Ovary (tissue), 9 donors: Measurements from ENCODE around the gene ZSWIM6. TPM values are rescaled to one million over a fixed set of nuclear protein-coding genes. Genes with fewer than 3 reads are reported as not detected.

Source experiments
- DNase-seq, 5 donors: peaks; one replicate each; pipeline ENCODE4 v3.0.0-alpha.2; 2019 to 2020
- H3K27ac ChIP-seq, 2 donors: fragments of 200-600 bp; one replicate each; pipeline versions ENCODE4 v1.5.1 to v1.8.0; 2019 to 2022
- H3K27me3 ChIP-seq: fragments of 200-600 bp; one replicate; pipeline ENCODE4 v1.8.0; 2022
- H3K36me3 ChIP-seq: fragments of 200-600 bp; sonication (generic); one replicate; pipeline ENCODE4 v1.5.1; 2019
- H3K4me1 ChIP-seq: one replicate; pipeline ENCODE4 v1.8.1; 2013; ENCODE audit warnings: mild to moderate bottlenecking, moderate library complexity; ENCODE audit not compliant: insufficient read depth
- H3K4me3 ChIP-seq: fragments of 200-600 bp; sonication (generic); one replicate; pipeline ENCODE4 v1.5.1; 2017
- H3K9me3 ChIP-seq, 2 donors: fragments of 200-600 bp in 1 of 2; sonication (generic) in 1 of 2; one replicate each; pipeline versions ENCODE4 v1.5.1 to v1.8.1; 2013 to 2019; ENCODE audit warnings: mild to moderate bottlenecking in 1 of 2, moderate library complexity in 1 of 2
- CTCF ChIP-seq, 3 donors: fragments of 450-650 bp in 2 of 3; fragments of 200-600 bp in 1 of 3; IDR thresholded peaks; one replicate each; pipeline versions ENCODE4 v1.5.1 to v1.8.0; 2016 to 2022; ENCODE audit warnings: antibody characterized with exemption in 3 of 3, mild to moderate bottlenecking in 1 of 3
- EP300 ChIP-seq: sonication (generic); formaldehyde crosslinking; IDR thresholded peaks from one replicate; pipeline ENCODE4 v1.6.1; 2017; ENCODE audit warnings: antibody characterized with exemption
- POLR2A ChIP-seq: fragments of 450-650 bp; IDR thresholded peaks from one replicate; pipeline ENCODE4 v1.6.1; 2017; ENCODE audit warnings: antibody characterized with exemption, mild to moderate bottlenecking, moderate library complexity
- WGBS, 3 donors: extraction: QIAGEN DNeasy Blood & Tissue Kit in 1 of 3; methylation state at CpG; one replicate each; pipeline versions ENCODE4 v1.1.5 to v1.1.7; 2013 to 2017; 5-methylcytosine and 5-hydroxymethylcytosine counted together
- intact Hi-C, 4 donors: fragments of 100-400 bp; cut with DNase I; formaldehyde crosslinking; loops; one replicate each; pipeline versions ENCODE4 v1.11.0 to v1.15.1; 2022 to 2023
- polyA plus RNA-seq, 2 donors: library from polyadenylated mRNA; stranded (reverse); fragments of 200-250 nt in 1 of 2; fragments of 350-450 nt in 1 of 2; fragmentation: Illumina TruSeq in 1 of 2; extraction: RNeasy Lipid Tissue Mini Kit (QIAGEN cat#74804) in 1 of 2; gene quantifications; one replicate each; pipeline ENCODE4 v1.2.3, GENCODE V29; 2013 to 2014
- total RNA-seq, 7 donors: library from RNA; depleted of rRNA in 2 of 7; stranded (reverse); fragments of >200 nt in 2 of 7; fragmentation: NEBNext Ultra II Directional in 3 of 7; extraction: Animal tissue kit (Norgen Biotek cat#: 25700) in 3 of 7; gene quantifications; one replicate each; pipeline versions ENCODE4 v1.1.0 to v1.2.4, GENCODE V29; 2016 to 2023
- donor health status: DM: no; HTN: no; CAD: no; lungs with moderate emphysema.
- donor health status: DM: no; HTN: no; CAD: no.
- donor health status: Bipolar disorder and iron deficiency.
- donor health status: DM: yes; HTN: yes; CAD: no.
- donor health status: DM: no; HTN: no; CAD: no.
- donor health status: DM: yes; HTN: yes; CAD: no.

ZSWIM6 gene
- total and polyA plus RNA-seq, 9 donors: 4.1 to 15.3 (median 10.6) TPM

DNA sequence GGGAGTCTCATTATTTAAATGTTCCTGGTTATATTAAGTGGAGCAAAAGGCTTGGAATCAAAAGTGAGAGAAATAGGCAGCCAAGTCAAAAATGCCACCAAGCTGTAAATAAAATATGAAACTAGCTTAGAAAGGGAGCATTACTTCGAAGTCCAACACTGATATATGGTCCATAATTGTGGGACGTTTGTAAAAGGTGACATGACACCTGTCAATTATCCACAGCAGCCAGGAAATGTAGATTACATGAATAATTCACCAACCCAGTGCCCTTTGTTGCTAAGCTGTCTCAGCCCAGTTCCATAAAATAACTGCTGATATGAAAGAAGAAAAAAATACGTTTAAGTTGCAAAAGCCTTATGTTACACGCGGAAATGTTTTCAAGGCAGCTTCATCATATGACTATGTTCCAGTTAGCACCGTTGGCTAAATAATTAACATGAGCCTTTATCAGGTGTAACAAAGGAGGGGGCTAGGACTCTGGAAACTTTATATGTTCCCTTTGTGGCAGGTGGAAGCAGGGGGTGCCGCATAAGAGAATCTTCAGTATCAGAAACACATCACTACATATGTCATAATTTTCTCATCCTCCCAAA is 39.9 kb upstream of the ZSWIM6 start:
- Histone ChIP-seq H3K27ac (no peak overlapping the region), H3K4me1 (peaks cover 4% of the 10 kb centered on the region), H3K4me3 (no peak overlapping the region), H3K27me3 (no peaks in the 10 kb centered on the region), H3K9me3 (no peaks in the 10 kb centered on the region), H3K36me3 (no peaks in the 10 kb centered on the region)
- no peak for TF ChIP-seq CTCF (IDR thresholded peaks at IDR 0.05)
- TF ChIP-seq POLR2A: no peak
- no peak for TF ChIP-seq EP300
- 78 to 82% (median 82%) methylated on average over 7 of the region's 7 CpGs for WGBS, 3 donors
- intact Hi-C loops: no loop called here
- DNase-seq: no peak

GRCh38 chr5:61293071-61293470 is 39.0 kb upstream of the ZSWIM6 start:
- intact Hi-C loops: no loop called here
- DNase-seq: no peak
- H3K9me3 ChIP-seq: no peaks in the 10 kb centered on the region
- WGBS, 3 donors: 83 to 92% (median 88%) methylated on average over 4 of the region's 4 CpGs
- TF ChIP-seq EP300: no peak
- no peak for TF ChIP-seq POLR2A
- TF ChIP-seq CTCF (IDR thresholded peaks at IDR 0.05): no peak
- H3K27me3 ChIP-seq: no peaks in the 10 kb centered on the region
- no peak overlapping the region for H3K4me3 ChIP-seq
- no peak overlapping the region for H3K27ac ChIP-seq
- no peaks in the 10 kb centered on the region for H3K36me3 ChIP-seq
- peaks cover 4% of the 10 kb centered on the region for H3K4me1 ChIP-seq

DNA sequence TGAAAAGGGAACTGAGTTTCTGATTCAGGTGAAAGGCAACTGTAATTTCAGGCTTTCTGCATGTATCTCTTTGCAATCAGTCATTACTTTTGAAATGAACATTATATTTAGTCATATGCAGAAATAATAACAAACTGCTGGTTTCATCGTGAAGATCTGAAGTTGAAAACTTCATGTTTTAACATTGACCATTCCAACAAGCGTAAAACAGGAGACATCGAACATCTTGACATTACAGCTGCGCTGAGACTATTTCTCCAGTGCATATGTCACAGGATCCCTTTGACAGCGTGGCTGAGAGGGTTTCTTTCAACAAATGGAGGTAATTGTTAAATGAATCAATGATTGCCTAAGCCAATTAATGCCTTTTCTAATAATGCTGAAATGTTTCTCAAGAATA is 38.2 kb upstream of the ZSWIM6 start:
- DNase-seq: no peak
- H3K27me3 ChIP-seq: no peaks in the 10 kb centered on the region
- no peak overlapping the region for H3K4me3 ChIP-seq
- no peak overlapping the region for H3K27ac ChIP-seq
- intact Hi-C loops: no loop called here
- 94 to 97% (median 94%) methylated on average over 5 of the region's 5 CpGs for WGBS, 3 donors
- no peaks in the 10 kb centered on the region for H3K9me3 ChIP-seq
- TF ChIP-seq POLR2A (no peak), CTCF (IDR thresholded peaks at IDR 0.05) (no peak), EP300 (no peak)
- peaks cover 4% of the 10 kb centered on the region for H3K4me1 ChIP-seq
- no peaks in the 10 kb centered on the region for H3K36me3 ChIP-seq

DNA sequence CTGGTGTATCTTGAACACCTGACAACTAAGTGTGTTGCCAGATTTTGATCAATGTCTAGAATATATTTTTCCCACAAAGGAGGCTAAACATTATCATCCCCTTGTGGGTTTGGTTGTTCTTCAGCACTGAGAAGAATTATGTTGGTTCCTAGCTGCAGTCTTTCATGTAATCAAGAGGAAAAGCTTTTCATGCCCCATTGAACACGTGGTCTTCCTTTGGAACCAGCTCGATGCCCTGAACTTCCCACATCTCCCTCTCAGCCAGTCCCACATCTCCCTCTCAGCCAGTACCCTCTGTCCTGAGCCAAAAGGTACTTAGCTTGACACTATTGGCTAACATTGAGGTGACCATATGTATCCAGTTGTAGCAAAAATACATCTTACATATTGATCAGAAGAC is 36.7 kb upstream of the ZSWIM6 start:
- no peak for TF ChIP-seq CTCF (IDR thresholded peaks at IDR 0.05)
- TF ChIP-seq POLR2A: no peak
- TF ChIP-seq EP300: no peak
- Histone ChIP-seq H3K4me3 (no peak overlapping the region), H3K36me3 (no peaks in the 10 kb centered on the region), H3K27me3 (no peaks in the 10 kb centered on the region), H3K4me1 (peaks cover 4% of the 10 kb centered on the region), H3K9me3 (no peaks in the 10 kb centered on the region), H3K27ac (no peak overlapping the region)
- DNase-seq: no peak
- intact Hi-C loops: no loop called here
- 83 to 87% (median 84%) methylated on average over 2 of the region's 2 CpGs for WGBS, 3 donors
